EL (cell line): ENCODE data around the gene PRKCH.
A peak's percentile ranks its signal among the peaks of the same experiment; 100 is the strongest.

Source experiments
- DNase-seq: peaks from one replicate; pipeline ENCODE4 v3.0.0-alpha.2; 2016

Gene PRKCH

GRCh38 chr14:61573748-61574513 lies 252.6 kb downstream of the PRKCH start:
- peak; percentile 73 for DNase-seq

- no peak for DNase-seq
Measured at GRCh38 chr14:61574514-61574807, 253.1 kb downstream of the PRKCH start.

DNA sequence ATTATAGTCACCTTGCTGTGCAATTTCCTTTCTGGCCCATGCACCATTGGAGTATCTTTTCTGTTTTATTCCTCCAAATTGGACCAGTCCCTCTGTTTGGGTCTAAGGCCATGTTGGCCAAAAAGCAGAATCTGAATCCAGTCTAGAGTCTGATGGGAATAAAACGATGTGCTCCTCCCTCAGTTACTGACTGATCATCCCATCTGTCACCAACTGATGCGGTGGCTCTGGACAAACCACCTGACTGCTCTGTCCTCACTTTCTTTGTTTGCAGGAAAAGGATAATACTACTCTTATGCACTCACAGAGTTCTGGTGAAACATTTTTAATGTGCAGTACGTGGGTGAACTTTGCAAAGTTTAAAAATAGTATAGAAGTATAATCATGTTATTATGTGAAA lies 253.7 kb downstream of the PRKCH start:
- DNase-seq = no peak

DNA sequence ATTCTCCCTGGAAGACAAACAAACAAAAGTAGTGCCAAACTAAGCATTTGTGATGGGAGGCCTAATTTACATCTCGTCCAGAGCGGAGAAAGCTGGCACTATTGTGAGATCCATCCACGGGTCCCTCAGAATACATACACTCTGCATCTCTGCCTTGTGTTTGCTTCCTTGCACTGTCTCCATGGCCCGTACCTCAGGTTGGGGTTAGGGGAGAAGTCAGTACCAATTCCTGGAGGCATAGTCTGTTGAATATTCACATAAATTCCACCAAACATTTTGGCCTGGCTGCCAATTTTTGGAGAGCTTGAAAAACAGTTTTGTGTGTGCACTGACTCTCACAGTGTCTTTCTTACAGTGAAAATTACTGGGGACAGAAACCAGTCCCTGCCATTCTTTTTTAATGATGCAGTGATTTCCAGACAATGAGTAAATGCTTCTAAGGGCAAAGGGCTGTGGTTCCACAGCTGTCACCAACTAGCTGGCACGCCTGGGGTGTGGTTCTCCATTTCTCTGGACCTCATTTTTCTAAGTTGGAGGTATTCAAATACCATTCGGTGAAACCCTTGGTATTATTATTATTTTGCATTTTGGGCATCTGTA lies 254.3 kb downstream of the PRKCH start:
- DNase-seq = peak; percentile 34

- DNase-seq = peak; percentile 38
Measured at GRCh38 chr14:61577506-61577931, 256.1 kb downstream of the PRKCH start.

- DNase-seq = no peak
Measured at GRCh38 chr14:61578745-61579144, 257.4 kb downstream of the PRKCH start.

DNA sequence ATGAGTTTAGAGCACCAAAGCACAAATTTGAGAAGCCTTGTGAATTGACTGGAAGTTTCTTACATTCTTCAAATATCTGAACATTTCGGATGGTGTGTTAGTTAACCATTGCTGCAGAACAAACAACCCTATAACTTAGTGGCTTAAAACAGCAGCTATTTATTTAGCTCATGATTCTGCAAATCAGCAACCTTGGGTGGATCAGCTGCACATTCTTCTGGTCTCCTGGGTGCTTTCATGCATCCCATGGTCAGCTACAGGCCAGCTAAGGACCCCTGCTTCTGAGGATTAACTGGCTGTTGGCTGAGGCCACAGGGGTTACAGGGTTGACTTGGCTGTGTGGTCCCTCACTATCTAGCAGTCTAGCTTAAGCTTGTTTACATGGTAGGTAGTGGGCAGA lies 260.0 kb downstream of the PRKCH start:
- DNase-seq = no peak

GRCh38 chr14:61581955-61582615 lies 260.7 kb downstream of the PRKCH start:
- no peak for DNase-seq

GRCh38 chr14:61582815-61583214 lies 261.4 kb downstream of the PRKCH start:
- DNase-seq = no peak

- peak; percentile 85 for DNase-seq
Measured at GRCh38 chr14:61584331-61584741, 263.0 kb downstream of the PRKCH start.

GRCh38 chr14:61585598-61586543 lies 264.5 kb downstream of the PRKCH start:
- peak; percentile 72 for DNase-seq

DNA sequence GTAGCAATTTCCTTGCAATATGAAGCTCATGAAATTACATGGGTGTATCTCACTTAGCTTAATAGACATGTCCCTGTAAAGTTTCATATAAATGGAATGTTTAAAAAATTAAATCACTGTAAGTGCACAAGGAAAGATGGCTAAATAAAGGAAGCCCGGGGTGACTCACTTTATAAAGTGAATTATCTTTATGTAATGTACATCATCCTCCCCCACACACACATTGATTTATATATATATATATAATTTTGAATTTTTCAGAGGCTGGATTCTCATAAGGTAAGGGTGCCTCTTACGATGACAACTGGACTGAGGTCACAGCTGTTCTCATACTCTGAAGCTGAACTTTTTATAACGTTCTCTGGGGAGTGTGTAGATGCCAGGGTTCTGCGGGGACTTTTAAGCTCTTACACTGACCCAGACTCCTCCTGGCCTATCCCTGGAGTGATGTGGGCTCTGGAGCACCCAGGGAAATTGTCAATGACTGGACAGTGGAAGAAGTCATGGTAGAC lies 265.2 kb downstream of the PRKCH start:
- DNase-seq = peak; percentile 78

GRCh38 chr14:61587081-61587713 lies 265.8 kb downstream of the PRKCH start:
- no peak for DNase-seq

- peak; percentile 31 for DNase-seq
Measured at GRCh38 chr14:61588419-61588901, 267.1 kb downstream of the PRKCH start.

GRCh38 chr14:61589691-61590581 lies 268.6 kb downstream of the PRKCH start:
- DNase-seq = no peak

GRCh38 chr14:61591862-61592261 lies 270.5 kb downstream of the PRKCH start:
- DNase-seq = no peak

- no peak for DNase-seq
Measured at GRCh38 chr14:61593330-61593729, 272.0 kb downstream of the PRKCH start.

GRCh38 chr14:61596990-61597389 lies 275.6 kb downstream of the PRKCH start:
- DNase-seq = no peak

DNA sequence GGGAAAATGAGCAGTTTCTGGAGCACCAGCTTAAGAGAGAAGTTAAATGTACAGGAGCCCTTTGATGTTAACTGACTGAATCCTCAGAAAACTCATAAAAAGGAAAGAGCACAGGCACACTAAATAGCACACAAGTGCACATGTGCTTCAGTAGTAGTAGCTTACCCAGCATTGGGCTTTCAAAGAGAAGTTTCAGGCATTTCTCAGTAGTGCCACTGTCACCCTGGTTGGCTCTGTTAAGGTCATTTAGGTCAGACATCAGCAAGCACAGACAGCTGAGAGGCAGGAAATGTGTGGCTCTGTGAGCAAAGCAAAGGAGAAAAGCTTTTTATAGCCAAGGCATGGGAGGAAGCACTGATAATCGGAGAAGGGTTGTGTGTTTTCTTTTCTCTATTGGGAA lies 277.6 kb downstream of the PRKCH start:
- DNase-seq = no peak

GRCh38 chr14:61599942-61600341 lies 278.6 kb downstream of the PRKCH start:
- DNase-seq = no peak
